ENCODE data around the gene DPM1. TPM values are rescaled to one million over a fixed set of nuclear protein-coding genes. Genes with fewer than 3 reads are reported as not detected.

The DPM1 gene
- total RNA-seq, 2 donors from 2014 or later: 31.6 to 61.6 TPM

- Histone ChIP-seq H3K36me3 (peaks cover 0 to 8% of the 10 kb centered on the region in 2 donors), H3K4me3 (no peak overlapping the region), H3K27me3 (replicated peaks; ENCODE audit: insufficient read depth) (no peaks in the 10 kb centered on the region), H3K27ac (no peak overlapping the region), H3K9me3 (no peaks in the 10 kb centered on the region), H3K4me1 (replicated peaks) (no peaks in the 10 kb centered on the region)
- WGBS: 86% methylated on average over 8 of the region's 8 CpGs
- intact Hi-C loops (cut with DNase I): no loop called here
- DNase-seq (ENCODE audit: low spot score): no peak
- TF ChIP-seq POLR2AphosphoS5 (IDR thresholded peaks at IDR 0.05) (peak; percentile 38), POLR2A (IDR thresholded peaks at IDR 0.05) (no peak)
Measured at GRCh38 chr20:50895111-50895830, 63.1 kb downstream of the DPM1 start.

GRCh38 chr20:50893620-50894019 lies 64.7 kb downstream of the DPM1 start:
- 96% methylated on average over 7 of the region's 7 CpGs for WGBS
- DNase-seq (ENCODE audit: low spot score): no peak

GRCh38 chr20:50892394-50892793 lies 65.9 kb downstream of the DPM1 start:
- Histone ChIP-seq H3K27me3 (replicated peaks; ENCODE audit: insufficient read depth) (no peaks in the 10 kb centered on the region), H3K27ac (no peak overlapping the region), H3K4me1 (replicated peaks) (no peaks in the 10 kb centered on the region), H3K9me3 (no peaks in the 10 kb centered on the region), H3K4me3 (no peak overlapping the region), H3K36me3 (peaks cover 0 to 8% of the 10 kb centered on the region in 2 donors)
- intact Hi-C loops (cut with DNase I): no loop called here
- 93% methylated on average over 8 of the region's 8 CpGs for WGBS
- TF ChIP-seq POLR2A (IDR thresholded peaks at IDR 0.05): no peak
- TF ChIP-seq CTCF (IDR thresholded peaks at IDR 0.05): no peak
- TF ChIP-seq POLR2AphosphoS5 (IDR thresholded peaks at IDR 0.05): no peak
- DNase-seq (ENCODE audit: low spot score): no peak

More at GRCh38 chr20:50893620-50894019, 64.7 kb downstream of the DPM1 start:
- peaks cover 0 to 8% of the 10 kb centered on the region in 2 donors for H3K36me3 ChIP-seq
- H3K9me3 ChIP-seq: no peaks in the 10 kb centered on the region
- H3K27me3 ChIP-seq (replicated peaks; ENCODE audit: insufficient read depth): no peaks in the 10 kb centered on the region
- intact Hi-C loops (cut with DNase I): no loop called here
- TF ChIP-seq CTCF (IDR thresholded peaks at IDR 0.05) (no peak), POLR2A (IDR thresholded peaks at IDR 0.05) (no peak)
- no peak overlapping the region for H3K4me3 ChIP-seq
- H3K4me1 ChIP-seq (replicated peaks): no peaks in the 10 kb centered on the region
- no peak overlapping the region for H3K27ac ChIP-seq

GRCh38 chr20:50891138-50891537 lies 67.2 kb downstream of the DPM1 start:
- intact Hi-C loops (cut with DNase I): no loop called here
- DNase-seq (ENCODE audit: low spot score): no peak
- H3K4me3 ChIP-seq: no peak overlapping the region
- H3K4me1 ChIP-seq (replicated peaks): no peaks in the 10 kb centered on the region
- TF ChIP-seq POLR2A (IDR thresholded peaks at IDR 0.05) (no peak), POLR2AphosphoS5 (IDR thresholded peaks at IDR 0.05) (no peak)
- peaks cover 0 to 8% of the 10 kb centered on the region in 2 donors for H3K36me3 ChIP-seq
- no peak overlapping the region for H3K27ac ChIP-seq
- 57% methylated on average over 5 of the region's 5 CpGs for WGBS
- no peaks in the 10 kb centered on the region for H3K27me3 ChIP-seq (replicated peaks; ENCODE audit: insufficient read depth)
- no peaks in the 10 kb centered on the region for H3K9me3 ChIP-seq

- Histone ChIP-seq H3K4me3 (no peak overlapping the region), H3K36me3 (peaks cover 0 to 4% of the 10 kb centered on the region in 2 donors)
- intact Hi-C loops (cut with DNase I): no loop called here
Measured at GRCh38 chr20:50887576-50887975, 70.8 kb downstream of the DPM1 start.

More at GRCh38 chr20:50887576-50887975, 70.8 kb downstream of the DPM1 start:
- H3K4me1 ChIP-seq (replicated peaks): no peaks in the 10 kb centered on the region
- H3K27me3 ChIP-seq (replicated peaks; ENCODE audit: insufficient read depth): no peaks in the 10 kb centered on the region
- H3K9me3 ChIP-seq: no peaks in the 10 kb centered on the region
- no peak for DNase-seq (ENCODE audit: low spot score)
- no peak for TF ChIP-seq CTCF (IDR thresholded peaks at IDR 0.05)
- no peak for TF ChIP-seq POLR2AphosphoS5 (IDR thresholded peaks at IDR 0.05)
- no peak for TF ChIP-seq POLR2A (IDR thresholded peaks at IDR 0.05)
- WGBS: 90% methylated on average over 3 of the region's 3 CpGs
- H3K27ac ChIP-seq: no peak overlapping the region
